K562 (cell line): ENCODE measurements around the gene DUS1L. TPM values are rescaled to one million over a fixed set of nuclear protein-coding genes. Genes with fewer than 3 reads are reported as not detected.

Source experiments
- GATAD2B ChIP-seq: fragments of 450-650 bp; IDR thresholded peaks from 2 replicates; pipeline ENCODE4 v1.6.1; 2017; ENCODE audit warnings: mild to moderate bottlenecking, borderline replicate concordance
- LARP7 ChIP-seq: fragments of 450-650 bp; IDR thresholded peaks from 2 replicates; pipeline ENCODE4 v1.6.1; 2016
- MED1 ChIP-seq: sonication (generic); formaldehyde crosslinking; IDR thresholded peaks from 2 replicates; pipeline ENCODE4 v1.8.1; 2023; ENCODE audit warnings: missing genetic modification reagents, borderline replicate concordance
- NR1H2 ChIP-seq: sonication (generic); formaldehyde crosslinking; IDR thresholded peaks from 2 replicates; pipeline ENCODE4 v1.4.0; 2020; ENCODE audit warnings: mild to moderate bottlenecking, missing genetic modification reagents
- PHTF2 ChIP-seq: fragments of 250-450 bp; sonication (Bioruptor Pico); IDR thresholded peaks from 2 replicates; pipeline ENCODE4 v1.5.0; 2021; ENCODE audit warnings: mild to moderate bottlenecking
- RBM34 ChIP-seq: fragments of 200-400 bp; formaldehyde crosslinking; IDR thresholded peaks from 2 replicates; pipeline ENCODE4 v1.6.1; 2018; ENCODE audit warnings: low read length, borderline replicate concordance; ENCODE audit not compliant: insufficient read depth
- STAG1 ChIP-seq: sonication (generic); formaldehyde crosslinking; IDR thresholded peaks from 2 replicates; pipeline ENCODE4 v1.5.0; 2020; ENCODE audit warnings: missing genetic modification reagents, borderline replicate concordance
- TFAM ChIP-seq: fragments of 250-450 bp; sonication (Bioruptor Pico); conservative IDR thresholded peaks from 2 replicates; pipeline ENCODE4 v1.5.0; 2021; ENCODE audit warnings: mild to moderate bottlenecking, moderate library complexity
- ZNF124 ChIP-seq: sonication (generic); formaldehyde crosslinking; IDR thresholded peaks from 2 replicates; pipeline ENCODE4 v1.8.1; 2022; ENCODE audit warnings: missing genetic modification reagents
- ZNF140 ChIP-seq: fragments of 250-450 bp; sonication (Bioruptor Pico); IDR thresholded peaks from 2 replicates; pipeline ENCODE4 v1.8.0; 2021; ENCODE audit warnings: moderate library complexity, mild to moderate bottlenecking, inconsistent platforms
- polyA plus RNA-seq, 8 experiments: library from polyadenylated mRNA; depleted of rRNA in 4 of 8; stranded (reverse) in 5 of 8; unstranded in 3 of 8; fragments of >200 nt; fragmentation: Nextera tagmentation in 2 of 8; fragmentation: Illumina TruSeq in 1 of 8; extraction: Ambion mirVana in 2 of 8; extraction: Trizol in 1 of 8; gene quantifications; 2 replicates each; pipeline versions ENCODE4 v1.2.1 to v1.2.3, GENCODE V29; 2011 to 2014; ENCODE audit warnings: inconsistent platforms in 1 of 8, missing spikeins in 1 of 8
- total RNA-seq, 7 experiments: library from RNA; depleted of rRNA in 6 of 7; stranded (reverse); fragments of >200 nt in 6 of 7; fragmentation: Illumina TruSeq in 2 of 7; extraction: Trizol in 2 of 7; gene quantifications; 2 replicates each; pipeline versions ENCODE4 v1.2.1 to v1.2.3, GENCODE V29; 2011 to 2021; ENCODE audit warnings: low replicate concordance in 1 of 7
- TF ChIP-seq, protein P1 (sequence below): fragments of 250-450 bp; sonication (Bioruptor Pico); IDR thresholded peaks from 2 replicates; pipeline ENCODE4 v1.4.0; 2020; ENCODE audit warnings: mild to moderate bottlenecking
- TF ChIP-seq, protein P2 (sequence below): fragments of 250-450 bp; sonication (Bioruptor Pico); IDR thresholded peaks from 2 replicates; pipeline ENCODE4 v1.4.0; 2020; ENCODE audit warnings: borderline replicate concordance
- TF ChIP-seq, protein P3 (sequence below): fragments of 200-600 bp; sonication (generic); IDR thresholded peaks from one replicate; pipeline ENCODE4 v1.6.1; 2012; ENCODE audit warnings: mild to moderate bottlenecking, low read depth, low read length, inconsistent platforms

The DUS1L gene
- total and polyA plus RNA-seq, 9 of the 15 experiments (the other 6 are each of a cell fraction or from before 2014, with no cell fraction given) = 7.8 to 210 (median 83.9) TPM

DNA sequence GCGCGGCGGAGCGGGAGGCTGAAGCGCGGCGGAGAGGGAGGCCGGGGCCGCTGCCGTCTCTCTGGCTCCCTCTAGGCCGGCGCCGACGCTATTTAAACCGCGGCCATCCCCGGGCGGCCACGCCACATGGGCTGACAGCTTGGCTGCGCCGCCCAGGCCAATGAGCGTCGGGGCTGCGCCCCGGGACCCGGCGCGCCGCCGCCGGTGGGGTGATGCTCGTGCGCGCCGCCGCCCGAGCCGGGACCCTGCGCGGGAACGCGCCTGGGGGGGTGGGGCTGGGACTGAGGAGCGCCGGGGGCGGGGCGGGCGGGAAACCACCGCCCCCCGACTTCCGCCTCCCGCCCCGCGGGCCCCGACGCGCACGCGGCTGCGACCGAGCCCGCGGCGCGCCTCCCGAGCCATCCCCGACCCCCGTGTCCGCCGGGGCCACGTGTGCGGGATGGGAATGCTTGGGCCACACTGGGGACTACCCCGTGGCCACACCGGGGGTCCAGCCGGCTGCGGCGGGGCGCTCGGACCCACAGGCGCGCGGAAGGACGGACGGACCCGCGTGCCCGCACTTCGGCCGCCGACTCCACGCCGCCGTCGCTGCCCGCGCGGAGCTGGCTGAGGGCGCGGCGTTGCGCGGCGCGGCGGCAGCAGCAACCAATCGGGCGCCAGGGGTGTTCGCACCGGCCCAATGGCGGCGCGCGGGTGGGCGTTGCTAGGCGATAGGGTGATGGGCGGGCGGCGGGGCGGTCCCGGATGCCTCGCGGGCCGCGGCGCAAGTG lies 32.8 kb upstream of the DUS1L start, which contains the start of gene FASN (continued):
- TF ChIP-seq, protein P1, sequence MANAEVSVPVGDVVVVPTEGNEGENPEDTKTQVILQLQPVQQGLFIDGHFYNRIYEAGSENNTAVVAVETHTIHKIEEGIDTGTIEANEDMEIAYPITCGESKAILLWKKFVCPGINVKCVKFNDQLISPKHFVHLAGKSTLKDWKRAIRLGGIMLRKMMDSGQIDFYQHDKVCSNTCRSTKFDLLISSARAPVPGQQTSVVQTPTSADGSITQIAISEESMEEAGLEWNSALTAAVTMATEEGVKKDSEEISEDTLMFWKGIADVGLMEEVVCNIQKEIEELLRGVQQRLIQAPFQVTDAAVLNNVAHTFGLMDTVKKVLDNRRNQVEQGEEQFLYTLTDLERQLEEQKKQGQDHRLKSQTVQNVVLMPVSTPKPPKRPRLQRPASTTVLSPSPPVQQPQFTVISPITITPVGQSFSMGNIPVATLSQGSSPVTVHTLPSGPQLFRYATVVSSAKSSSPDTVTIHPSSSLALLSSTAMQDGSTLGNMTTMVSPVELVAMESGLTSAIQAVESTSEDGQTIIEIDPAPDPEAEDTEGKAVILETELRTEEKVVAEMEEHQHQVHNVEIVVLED (CRISPR knock-in tag) = peak; percentile 71
- TF ChIP-seq, protein P2, sequence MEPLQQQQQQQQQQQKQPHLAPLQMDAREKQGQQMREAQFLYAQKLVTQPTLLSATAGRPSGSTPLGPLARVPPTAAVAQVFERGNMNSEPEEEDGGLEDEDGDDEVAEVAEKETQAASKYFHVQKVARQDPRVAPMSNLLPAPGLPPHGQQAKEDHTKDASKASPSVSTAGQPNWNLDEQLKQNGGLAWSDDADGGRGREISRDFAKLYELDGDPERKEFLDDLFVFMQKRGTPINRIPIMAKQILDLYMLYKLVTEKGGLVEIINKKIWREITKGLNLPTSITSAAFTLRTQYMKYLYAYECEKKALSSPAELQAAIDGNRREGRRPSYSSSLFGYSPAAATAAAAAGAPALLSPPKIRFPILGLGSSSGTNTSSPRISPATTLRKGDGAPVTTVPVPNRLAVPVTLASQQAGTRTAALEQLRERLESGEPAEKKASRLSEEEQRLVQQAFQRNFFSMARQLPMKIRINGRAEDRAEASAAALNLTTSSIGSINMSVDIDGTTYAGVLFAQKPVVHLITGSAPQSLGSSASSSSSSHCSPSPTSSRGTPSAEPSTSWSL (CRISPR knock-in tag) = peak; percentile 52; the same call in 1 of the 2 replicates
- no peak for TF ChIP-seq PHTF2 (CRISPR knock-in tag)
- no peak for TF ChIP-seq RBM34
- TF ChIP-seq, protein P3, sequence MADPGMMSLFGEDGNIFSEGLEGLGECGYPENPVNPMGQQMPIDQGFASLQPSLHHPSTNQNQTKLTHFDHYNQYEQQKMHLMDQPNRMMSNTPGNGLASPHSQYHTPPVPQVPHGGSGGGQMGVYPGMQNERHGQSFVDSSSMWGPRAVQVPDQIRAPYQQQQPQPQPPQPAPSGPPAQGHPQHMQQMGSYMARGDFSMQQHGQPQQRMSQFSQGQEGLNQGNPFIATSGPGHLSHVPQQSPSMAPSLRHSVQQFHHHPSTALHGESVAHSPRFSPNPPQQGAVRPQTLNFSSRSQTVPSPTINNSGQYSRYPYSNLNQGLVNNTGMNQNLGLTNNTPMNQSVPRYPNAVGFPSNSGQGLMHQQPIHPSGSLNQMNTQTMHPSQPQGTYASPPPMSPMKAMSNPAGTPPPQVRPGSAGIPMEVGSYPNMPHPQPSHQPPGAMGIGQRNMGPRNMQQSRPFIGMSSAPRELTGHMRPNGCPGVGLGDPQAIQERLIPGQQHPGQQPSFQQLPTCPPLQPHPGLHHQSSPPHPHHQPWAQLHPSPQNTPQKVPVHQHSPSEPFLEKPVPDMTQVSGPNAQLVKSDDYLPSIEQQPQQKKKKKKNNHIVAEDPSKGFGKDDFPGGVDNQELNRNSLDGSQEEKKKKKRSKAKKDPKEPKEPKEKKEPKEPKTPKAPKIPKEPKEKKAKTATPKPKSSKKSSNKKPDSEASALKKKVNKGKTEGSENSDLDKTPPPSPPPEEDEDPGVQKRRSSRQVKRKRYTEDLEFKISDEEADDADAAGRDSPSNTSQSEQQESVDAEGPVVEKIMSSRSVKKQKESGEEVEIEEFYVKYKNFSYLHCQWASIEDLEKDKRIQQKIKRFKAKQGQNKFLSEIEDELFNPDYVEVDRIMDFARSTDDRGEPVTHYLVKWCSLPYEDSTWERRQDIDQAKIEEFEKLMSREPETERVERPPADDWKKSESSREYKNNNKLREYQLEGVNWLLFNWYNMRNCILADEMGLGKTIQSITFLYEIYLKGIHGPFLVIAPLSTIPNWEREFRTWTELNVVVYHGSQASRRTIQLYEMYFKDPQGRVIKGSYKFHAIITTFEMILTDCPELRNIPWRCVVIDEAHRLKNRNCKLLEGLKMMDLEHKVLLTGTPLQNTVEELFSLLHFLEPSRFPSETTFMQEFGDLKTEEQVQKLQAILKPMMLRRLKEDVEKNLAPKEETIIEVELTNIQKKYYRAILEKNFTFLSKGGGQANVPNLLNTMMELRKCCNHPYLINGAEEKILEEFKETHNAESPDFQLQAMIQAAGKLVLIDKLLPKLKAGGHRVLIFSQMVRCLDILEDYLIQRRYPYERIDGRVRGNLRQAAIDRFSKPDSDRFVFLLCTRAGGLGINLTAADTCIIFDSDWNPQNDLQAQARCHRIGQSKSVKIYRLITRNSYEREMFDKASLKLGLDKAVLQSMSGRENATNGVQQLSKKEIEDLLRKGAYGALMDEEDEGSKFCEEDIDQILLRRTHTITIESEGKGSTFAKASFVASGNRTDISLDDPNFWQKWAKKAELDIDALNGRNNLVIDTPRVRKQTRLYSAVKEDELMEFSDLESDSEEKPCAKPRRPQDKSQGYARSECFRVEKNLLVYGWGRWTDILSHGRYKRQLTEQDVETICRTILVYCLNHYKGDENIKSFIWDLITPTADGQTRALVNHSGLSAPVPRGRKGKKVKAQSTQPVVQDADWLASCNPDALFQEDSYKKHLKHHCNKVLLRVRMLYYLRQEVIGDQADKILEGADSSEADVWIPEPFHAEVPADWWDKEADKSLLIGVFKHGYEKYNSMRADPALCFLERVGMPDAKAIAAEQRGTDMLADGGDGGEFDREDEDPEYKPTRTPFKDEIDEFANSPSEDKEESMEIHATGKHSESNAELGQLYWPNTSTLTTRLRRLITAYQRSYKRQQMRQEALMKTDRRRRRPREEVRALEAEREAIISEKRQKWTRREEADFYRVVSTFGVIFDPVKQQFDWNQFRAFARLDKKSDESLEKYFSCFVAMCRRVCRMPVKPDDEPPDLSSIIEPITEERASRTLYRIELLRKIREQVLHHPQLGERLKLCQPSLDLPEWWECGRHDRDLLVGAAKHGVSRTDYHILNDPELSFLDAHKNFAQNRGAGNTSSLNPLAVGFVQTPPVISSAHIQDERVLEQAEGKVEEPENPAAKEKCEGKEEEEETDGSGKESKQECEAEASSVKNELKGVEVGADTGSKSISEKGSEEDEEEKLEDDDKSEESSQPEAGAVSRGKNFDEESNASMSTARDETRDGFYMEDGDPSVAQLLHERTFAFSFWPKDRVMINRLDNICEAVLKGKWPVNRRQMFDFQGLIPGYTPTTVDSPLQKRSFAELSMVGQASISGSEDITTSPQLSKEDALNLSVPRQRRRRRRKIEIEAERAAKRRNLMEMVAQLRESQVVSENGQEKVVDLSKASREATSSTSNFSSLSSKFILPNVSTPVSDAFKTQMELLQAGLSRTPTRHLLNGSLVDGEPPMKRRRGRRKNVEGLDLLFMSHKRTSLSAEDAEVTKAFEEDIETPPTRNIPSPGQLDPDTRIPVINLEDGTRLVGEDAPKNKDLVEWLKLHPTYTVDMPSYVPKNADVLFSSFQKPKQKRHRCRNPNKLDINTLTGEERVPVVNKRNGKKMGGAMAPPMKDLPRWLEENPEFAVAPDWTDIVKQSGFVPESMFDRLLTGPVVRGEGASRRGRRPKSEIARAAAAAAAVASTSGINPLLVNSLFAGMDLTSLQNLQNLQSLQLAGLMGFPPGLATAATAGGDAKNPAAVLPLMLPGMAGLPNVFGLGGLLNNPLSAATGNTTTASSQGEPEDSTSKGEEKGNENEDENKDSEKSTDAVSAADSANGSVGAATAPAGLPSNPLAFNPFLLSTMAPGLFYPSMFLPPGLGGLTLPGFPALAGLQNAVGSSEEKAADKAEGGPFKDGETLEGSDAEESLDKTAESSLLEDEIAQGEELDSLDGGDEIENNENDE = no peak
- TF ChIP-seq ZNF140 = no peak
- TF ChIP-seq NR1H2 (CRISPR knock-in tag) = no peak
- TF ChIP-seq ZNF124 (CRISPR knock-in tag) = no peak
- no peak for TF ChIP-seq MED1 (CRISPR knock-in tag)
- peak; percentile 90 for TF ChIP-seq GATAD2B
- TF ChIP-seq LARP7 = no peak
- TF ChIP-seq TFAM (CRISPR knock-in tag) = no peak
- TF ChIP-seq STAG1 (CRISPR knock-in tag) = no peak
